Subcutaneous abdominal adipose tissue (tissue), 5 donors: ENCODE data around the gene TRABD2B.
"Not testable (repeated sequence)": the region's sequence is repeated elsewhere in the genome, so short reads cannot be mapped to it uniquely, and the experiment has no call there.

ENCODE experiments used
- H3K27ac ChIP-seq: one replicate; pipeline ENCODE4 v1.7.0; 2013; ENCODE audit warnings: low read depth, mild to moderate bottlenecking, inconsistent platforms, low read length, moderate library complexity
- H3K27me3 ChIP-seq, 5 donors: one replicate each; pipeline ENCODE4 v1.7.0; 2013; ENCODE audit warnings: low read length in 5 of 5, inconsistent platforms in 1 of 5; ENCODE audit not compliant: control insufficient read depth in 5 of 5, insufficient read depth in 4 of 5
- H3K36me3 ChIP-seq, 5 donors: one replicate each; pipeline ENCODE4 v1.7.0; 2013; ENCODE audit warnings: low read length in 5 of 5; ENCODE audit not compliant: control insufficient read depth in 5 of 5, insufficient read depth in 5 of 5
- H3K4me1 ChIP-seq, 5 donors: one replicate each; pipeline ENCODE4 v1.7.0; 2013; ENCODE audit warnings: low read length in 5 of 5, mild to moderate bottlenecking in 3 of 5, moderate library complexity in 1 of 5; ENCODE audit not compliant: control insufficient read depth in 5 of 5, insufficient read depth in 5 of 5
- H3K4me3 ChIP-seq, 5 donors: one replicate each; pipeline ENCODE4 v1.7.0; 2013; ENCODE audit warnings: low read length in 5 of 5, low read depth in 1 of 5
- H3K9ac ChIP-seq, 5 donors: one replicate each; pipeline ENCODE4 v1.7.0; 2013; ENCODE audit warnings: low read length in 5 of 5, mild to moderate bottlenecking in 4 of 5, moderate library complexity in 3 of 5
- H3K9me3 ChIP-seq, 5 donors: one replicate each; pipeline ENCODE4 v1.7.0; 2013; ENCODE audit warnings: low read length in 5 of 5; ENCODE audit not compliant: control insufficient read depth in 5 of 5
- donor health status: healthy.
- donor health status: healthy.
- donor health status: healthy.
- donor health status: healthy.
- donor health status: healthy.

TRABD2B gene

DNA sequence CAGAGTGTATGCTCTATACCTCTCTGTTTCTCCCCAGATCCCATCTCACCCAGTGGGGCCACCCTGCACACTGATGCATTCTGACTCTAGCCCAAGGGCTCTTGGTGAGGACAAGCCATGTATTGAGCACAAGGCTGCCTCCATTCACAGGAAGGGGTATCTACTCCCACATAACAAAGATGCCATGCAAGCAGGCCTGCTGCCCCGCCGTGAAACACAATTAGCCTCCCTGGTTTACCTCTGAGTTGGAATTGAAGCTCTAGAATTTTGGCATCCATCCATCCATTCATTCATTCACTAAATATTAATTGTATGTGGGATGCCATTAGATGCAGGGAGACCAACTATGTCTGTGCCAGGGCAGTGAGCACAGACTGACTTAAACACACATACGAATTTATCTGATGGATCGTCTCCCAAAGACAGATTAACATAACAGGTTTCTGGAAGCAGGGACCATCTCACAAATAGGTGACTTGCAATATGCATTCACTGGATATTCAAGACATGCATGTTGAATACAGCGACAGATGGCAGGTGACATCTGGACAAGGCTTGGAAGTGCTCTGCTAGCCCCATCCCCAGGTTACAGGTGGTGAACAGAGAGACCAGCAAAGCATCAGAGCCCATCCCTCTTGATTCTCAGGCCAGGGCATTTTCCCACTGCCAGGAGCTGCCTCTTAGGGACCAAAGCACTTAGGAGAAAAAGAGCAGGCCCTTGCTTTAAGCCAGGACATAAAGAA is 34.3 kb downstream of the TRABD2B start:
- Histone ChIP-seq H3K4me1 (no peaks in the 10 kb centered on the region), H3K9ac (no peak overlapping the region), H3K27ac (no peak overlapping the region), H3K36me3 (no peaks in the 10 kb centered on the region), H3K27me3 (peaks cover 0 to 2% (median 0%) of the 10 kb centered on the region in 5 donors), H3K4me3 (no peak overlapping the region), H3K9me3 (no peaks in the 10 kb centered on the region)

DNA sequence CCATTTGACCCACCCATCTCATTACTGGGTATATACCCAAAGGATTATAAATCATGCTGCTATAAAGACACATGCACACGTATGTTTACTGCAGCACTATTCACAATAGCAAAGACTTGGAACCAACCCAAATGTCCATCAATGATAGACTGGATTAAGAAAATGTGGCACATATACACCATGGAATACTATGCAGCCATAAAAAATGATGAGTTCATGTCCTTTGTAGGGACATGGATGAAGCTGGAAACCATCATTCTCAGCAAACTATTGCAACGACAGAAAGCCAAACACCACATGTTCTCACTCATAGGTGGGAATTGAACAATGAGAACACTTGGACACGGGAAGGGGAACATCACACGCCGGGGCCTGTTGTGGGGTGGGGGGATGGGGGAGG is 35.4 kb downstream of the TRABD2B start:
- not testable (repeated sequence) for H3K4me3 ChIP-seq, H3K27ac ChIP-seq, H3K9me3 ChIP-seq, H3K9ac ChIP-seq, H3K36me3 ChIP-seq, H3K4me1 ChIP-seq, H3K27me3 ChIP-seq

GRCh38 chr1:47956491-47956890 is 40.7 kb downstream of the TRABD2B start:
- H3K36me3 ChIP-seq, H3K9ac ChIP-seq, H3K4me3 ChIP-seq: not testable (repeated sequence)

GRCh38 chr1:47953661-47954060 is 43.5 kb downstream of the TRABD2B start:
- no peaks in the 10 kb centered on the region for H3K36me3 ChIP-seq
- peaks cover 0 to 2% (median 0%) of the 10 kb centered on the region in 5 donors for H3K27me3 ChIP-seq
- no peaks in the 10 kb centered on the region for H3K9me3 ChIP-seq
- no peak overlapping the region for H3K27ac ChIP-seq
- no peak overlapping the region for H3K4me3 ChIP-seq
- H3K9ac ChIP-seq: no peak overlapping the region
- no peaks in the 10 kb centered on the region for H3K4me1 ChIP-seq

More at GRCh38 chr1:47956491-47956890, 40.7 kb downstream of the TRABD2B start:
- H3K9me3 ChIP-seq, H3K27me3 ChIP-seq, H3K4me1 ChIP-seq, H3K27ac ChIP-seq: not testable (repeated sequence)

DNA sequence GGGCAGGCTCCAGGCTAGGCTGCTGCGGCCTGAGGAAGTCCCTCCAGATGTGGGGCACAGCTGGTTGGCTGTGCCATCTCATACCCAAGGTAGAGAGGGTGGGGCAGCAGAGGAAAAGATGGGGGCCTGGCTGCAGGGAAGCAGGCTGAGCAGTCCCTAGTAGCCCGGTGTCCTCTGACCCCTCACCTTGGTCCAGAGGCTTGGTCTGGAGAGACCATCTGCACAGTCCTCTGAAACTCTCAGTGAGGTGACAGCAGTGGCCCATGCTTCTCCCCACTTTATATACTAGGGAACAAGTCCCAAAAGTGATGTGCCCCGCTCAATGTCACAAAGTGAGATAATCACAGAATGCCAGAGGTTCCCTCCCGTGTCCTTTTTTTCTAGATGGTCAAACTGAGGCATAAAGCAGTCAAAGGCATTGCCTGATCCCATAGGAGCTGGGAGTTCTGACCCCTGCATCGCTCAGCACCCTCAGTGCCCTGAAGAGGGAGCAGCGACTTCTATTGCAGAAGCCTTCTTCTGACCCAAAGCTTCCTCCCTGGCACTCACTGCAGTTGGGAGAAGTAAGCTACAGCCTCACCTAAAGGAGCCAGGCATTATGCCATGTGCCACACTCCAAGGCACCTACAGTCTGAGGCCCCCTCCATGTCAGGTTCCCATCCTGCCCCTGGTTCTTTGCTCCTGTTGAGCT is 45.5 kb downstream of the TRABD2B start:
- peaks cover 0 to 2% (median 0%) of the 10 kb centered on the region in 5 donors for H3K27me3 ChIP-seq
- no peak overlapping the region for H3K27ac ChIP-seq
- no peak overlapping the region for H3K4me3 ChIP-seq
- H3K9ac ChIP-seq: no peak overlapping the region
- no peaks in the 10 kb centered on the region for H3K9me3 ChIP-seq
- no peaks in the 10 kb centered on the region for H3K36me3 ChIP-seq
- no peaks in the 10 kb centered on the region for H3K4me1 ChIP-seq

DNA sequence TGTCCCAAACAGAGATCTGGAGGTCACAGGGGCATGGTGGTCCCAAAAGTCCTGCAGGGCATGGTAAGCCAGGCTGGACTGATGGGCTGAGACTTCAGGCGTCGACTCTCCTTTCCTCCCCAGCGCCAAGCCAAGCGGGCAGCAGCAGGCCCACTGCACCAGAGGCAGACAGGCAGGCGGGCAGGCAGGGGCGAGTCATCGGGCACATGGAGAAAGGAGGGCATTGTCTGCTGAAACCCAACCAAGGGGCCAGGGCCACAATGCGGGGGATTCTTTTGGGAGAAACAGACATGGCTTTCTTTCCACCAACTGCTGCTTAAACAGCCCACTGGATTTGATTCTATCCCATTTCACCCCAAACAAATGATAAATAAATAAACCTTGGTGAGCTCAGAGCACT is 46.2 kb downstream of the TRABD2B start:
- Histone ChIP-seq H3K27me3 (peaks cover 0 to 2% (median 0%) of the 10 kb centered on the region in 5 donors), H3K4me1 (no peaks in the 10 kb centered on the region), H3K9me3 (no peaks in the 10 kb centered on the region), H3K9ac (no peak overlapping the region), H3K4me3 (no peak overlapping the region), H3K36me3 (no peaks in the 10 kb centered on the region), H3K27ac (no peak overlapping the region)

DNA sequence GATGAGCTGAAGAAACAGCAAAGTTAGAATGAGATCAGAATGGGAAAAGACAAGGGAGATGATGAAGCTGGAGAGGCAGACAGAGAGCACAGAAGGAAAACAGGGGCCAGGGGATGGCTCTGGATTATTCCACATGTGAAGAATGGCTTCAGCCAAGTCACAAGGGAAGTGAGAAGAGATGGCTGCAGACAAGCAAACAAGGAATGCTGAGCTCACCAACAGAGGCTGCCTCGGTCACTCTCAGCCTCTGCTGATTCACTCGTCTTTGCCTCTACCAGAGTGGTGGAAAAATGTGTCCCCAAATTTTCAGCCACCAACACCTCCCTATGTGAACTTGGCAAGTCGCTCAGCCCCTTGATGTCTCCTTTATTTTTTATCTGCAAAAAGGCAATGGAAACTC is 46.7 kb downstream of the TRABD2B start:
- Histone ChIP-seq H3K4me1 (no peaks in the 10 kb centered on the region), H3K27ac (no peak overlapping the region), H3K27me3 (peaks cover 0 to 2% (median 0%) of the 10 kb centered on the region in 5 donors), H3K9me3 (no peaks in the 10 kb centered on the region), H3K9ac (no peak overlapping the region), H3K36me3 (no peaks in the 10 kb centered on the region), H3K4me3 (no peak overlapping the region)

- Histone ChIP-seq H3K9me3 (no peaks in the 10 kb centered on the region), H3K27ac (no peak overlapping the region), H3K36me3 (no peaks in the 10 kb centered on the region), H3K4me3 (no peak overlapping the region), H3K9ac (no peak overlapping the region), H3K4me1 (no peaks in the 10 kb centered on the region), H3K27me3 (peaks cover 0 to 3% (median 0%) of the 10 kb centered on the region in 5 donors)
Measured at GRCh38 chr1:47948126-47948525, 49.1 kb downstream of the TRABD2B start.

DNA sequence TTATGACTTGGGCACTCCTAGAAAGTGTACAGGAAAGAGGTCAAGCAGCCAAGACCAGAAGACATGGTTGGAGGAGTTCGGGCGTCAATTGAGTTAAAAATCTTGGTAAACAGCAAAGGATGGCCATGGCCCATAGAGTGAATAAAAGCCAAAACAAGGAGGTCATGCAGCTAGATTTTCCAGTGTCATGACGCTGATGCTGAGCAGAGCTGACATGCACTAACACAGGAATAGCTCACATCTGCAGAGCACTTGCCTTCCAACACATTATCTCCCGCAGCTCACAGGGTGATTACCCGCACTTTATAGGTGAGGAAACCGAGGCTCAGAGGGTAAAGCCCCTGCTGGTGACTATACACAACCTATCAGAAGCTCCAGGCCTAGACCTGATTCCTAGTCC is 49.7 kb downstream of the TRABD2B start:
- Histone ChIP-seq H3K9me3 (no peaks in the 10 kb centered on the region), H3K9ac (no peak overlapping the region), H3K27me3 (peaks cover 0 to 3% (median 0%) of the 10 kb centered on the region in 5 donors), H3K27ac (no peak overlapping the region), H3K4me1 (no peaks in the 10 kb centered on the region), H3K36me3 (no peaks in the 10 kb centered on the region), H3K4me3 (no peak overlapping the region)

DNA sequence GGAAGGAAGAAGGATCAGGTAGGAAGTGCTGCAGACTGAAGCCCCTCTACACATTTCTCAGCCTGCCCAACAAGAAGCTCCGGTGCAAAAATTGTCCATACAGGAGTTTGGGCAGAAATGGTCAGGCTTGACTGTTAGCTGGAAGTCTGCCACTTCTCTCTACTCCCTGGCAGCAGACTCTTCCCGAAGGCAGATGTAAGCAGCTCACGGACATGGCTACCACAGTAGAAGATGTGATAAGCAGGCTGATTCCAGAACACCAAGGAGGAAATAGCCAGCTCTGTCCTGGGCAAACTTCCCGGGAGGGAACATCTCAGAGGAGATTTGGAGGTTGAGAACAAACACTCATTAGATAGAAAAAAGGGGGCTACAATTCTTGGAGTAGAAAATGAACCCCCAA is 52.6 kb downstream of the TRABD2B start:
- Histone ChIP-seq H3K9ac (no peak overlapping the region), H3K9me3 (no peaks in the 10 kb centered on the region), H3K4me1 (no peaks in the 10 kb centered on the region), H3K36me3 (no peaks in the 10 kb centered on the region), H3K27ac (no peak overlapping the region), H3K27me3 (peaks cover 0 to 8% (median 3%) of the 10 kb centered on the region in 5 donors), H3K4me3 (no peak overlapping the region)
